Activated B cell treated with CpG ODN at 0.5 μM for 24 hours (primary cell): ENCODE data around the gene SUN2. TPM values are rescaled to one million over a fixed set of nuclear protein-coding genes. Genes with fewer than 3 reads are reported as not detected.

ENCODE experiments used
- ATAC-seq: fragments of 200-7000 bp; cut with Tn5 transposase; one replicate; pipeline ENCODE4 v1.10.0; 2021; ENCODE audit warnings: low read depth, mild to moderate bottlenecking, moderate library complexity
- CTCF ChIA-PET: fragments of 350-600 bp; sonication (Branson Sonifier 250); formaldehyde crosslinking; loops from one replicate; lab custom pipeline; 2021; ENCODE audit warnings: antibody characterized with exemption; lab: Charles Lee
- POLR2A ChIA-PET: fragments of 350-600 bp; sonication (Branson Sonifier 250); formaldehyde crosslinking; loops from one replicate; lab custom pipeline; 2021; ENCODE audit warnings: antibody characterized with exemption; lab: Charles Lee
- DNase-seq: peaks from one replicate; pipeline ENCODE4 v3.0.0; 2022
- H3K27ac Mint-ChIP-seq: one replicate; pipeline ENCODE4 v1.8.0; 2020; ENCODE audit warnings: mixed read lengths
- H3K27me3 Mint-ChIP-seq: one replicate; pipeline ENCODE4 v1.8.0; 2021; ENCODE audit warnings: mixed read lengths
- H3K36me3 Mint-ChIP-seq: one replicate; pipeline ENCODE4 v1.8.0; 2021; ENCODE audit warnings: low read depth, mixed read lengths
- H3K4me1 Mint-ChIP-seq: one replicate; pipeline ENCODE4 v1.8.0; 2021; ENCODE audit warnings: mixed read lengths
- H3K4me3 Mint-ChIP-seq: one replicate; pipeline ENCODE4 v1.8.0; 2020; ENCODE audit warnings: mild to moderate bottlenecking, mixed read lengths
- H3K9me3 Mint-ChIP-seq: one replicate; pipeline ENCODE4 v1.8.0; 2020; ENCODE audit warnings: mixed read lengths
- intact Hi-C: fragments of 100-400 bp; cut with micrococcal nuclease; formaldehyde crosslinking; loops from one replicate; pipeline ENCODE4 v1.15.1; 2024
- total RNA-seq: library from RNA; stranded (reverse); gene quantifications from 2 replicates; pipeline ENCODE4 v1.2.3, GENCODE V29; 2022
- TF ChIP-seq, protein P1 (sequence below): fragments of 200-600 bp; IDR thresholded peaks from one replicate; pipeline ENCODE4 v1.8.0; 2022; ENCODE audit warnings: antibody characterized with exemption, mild to moderate bottlenecking

The SUN2 gene
- total RNA-seq, 1 donor from 2014 or later: 146 TPM

DNA sequence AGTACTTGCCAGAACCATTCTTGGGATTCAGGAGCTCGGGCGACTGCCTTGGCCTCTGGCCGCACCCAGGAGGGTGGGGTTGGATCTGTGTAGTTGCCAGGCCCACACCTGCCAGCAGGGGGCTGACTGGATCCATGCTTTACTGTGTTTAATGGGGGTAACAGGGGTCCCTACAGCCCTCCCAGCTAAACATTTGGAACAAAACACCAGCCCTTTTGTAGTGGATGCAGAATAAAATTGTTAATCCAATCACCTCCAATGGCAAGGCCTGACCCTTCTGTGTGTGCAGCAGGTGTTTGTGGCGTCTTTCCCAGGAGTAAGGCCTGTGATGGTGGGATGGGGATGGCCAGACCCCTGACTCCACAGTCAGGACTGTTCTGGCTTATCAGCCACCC is 22.5 kb downstream of the SUN2 start:
- H3K4me1 Mint-ChIP-seq: peaks cover 26% of the 10 kb centered on the region
- intact Hi-C loops: loop anchor here (1.0 to 2.0 kb wide), 3 partner anchors 33 to 270 kb away; no protein-coding TSS in a partner anchor

DNA sequence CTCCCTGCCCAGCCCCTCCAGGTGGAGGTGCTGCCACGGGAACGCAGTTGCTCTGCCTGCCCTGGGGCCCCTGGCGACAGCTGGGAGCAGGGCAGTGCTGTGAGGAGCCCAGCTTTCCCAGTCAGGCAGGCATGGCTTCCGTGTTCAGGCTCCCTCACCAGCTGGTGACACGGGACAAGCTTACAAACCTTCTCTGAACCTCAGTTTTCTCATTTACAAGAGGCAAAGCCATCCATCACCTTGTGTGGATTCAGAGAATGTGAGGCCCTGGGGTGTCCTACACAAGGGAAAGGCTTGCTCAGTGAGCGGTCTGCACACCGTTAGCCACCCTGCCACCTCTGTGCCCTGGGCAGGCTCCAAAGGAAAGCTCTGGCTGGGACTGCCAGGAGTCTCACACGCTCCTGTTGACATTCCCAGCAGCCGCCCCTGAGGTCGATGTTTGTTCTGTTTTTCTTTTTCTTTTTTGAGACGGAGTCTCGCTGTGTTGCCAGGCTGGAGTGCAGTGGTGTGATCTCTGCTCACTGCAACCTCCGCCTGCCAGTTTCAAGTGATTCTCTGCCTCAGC is 23.5 kb downstream of the SUN2 start:
- Mint-ChIP-seq H3K4me3 (no peak overlapping the region), H3K36me3 (peaks cover 94% of the 10 kb centered on the region), H3K4me1 (peaks cover 26% of the 10 kb centered on the region), H3K9me3 (no peaks in the 10 kb centered on the region), H3K27me3 (no peaks in the 10 kb centered on the region), H3K27ac (no peak overlapping the region)
- CTCF ChIA-PET: interaction anchor here (1.4 to 3.5 kb wide), 3 partner anchors 15 to 138 kb away, joined by 4 to 26 read pairs (median 5); no protein-coding TSS in a partner anchor
- TF ChIP-seq, protein P1, sequence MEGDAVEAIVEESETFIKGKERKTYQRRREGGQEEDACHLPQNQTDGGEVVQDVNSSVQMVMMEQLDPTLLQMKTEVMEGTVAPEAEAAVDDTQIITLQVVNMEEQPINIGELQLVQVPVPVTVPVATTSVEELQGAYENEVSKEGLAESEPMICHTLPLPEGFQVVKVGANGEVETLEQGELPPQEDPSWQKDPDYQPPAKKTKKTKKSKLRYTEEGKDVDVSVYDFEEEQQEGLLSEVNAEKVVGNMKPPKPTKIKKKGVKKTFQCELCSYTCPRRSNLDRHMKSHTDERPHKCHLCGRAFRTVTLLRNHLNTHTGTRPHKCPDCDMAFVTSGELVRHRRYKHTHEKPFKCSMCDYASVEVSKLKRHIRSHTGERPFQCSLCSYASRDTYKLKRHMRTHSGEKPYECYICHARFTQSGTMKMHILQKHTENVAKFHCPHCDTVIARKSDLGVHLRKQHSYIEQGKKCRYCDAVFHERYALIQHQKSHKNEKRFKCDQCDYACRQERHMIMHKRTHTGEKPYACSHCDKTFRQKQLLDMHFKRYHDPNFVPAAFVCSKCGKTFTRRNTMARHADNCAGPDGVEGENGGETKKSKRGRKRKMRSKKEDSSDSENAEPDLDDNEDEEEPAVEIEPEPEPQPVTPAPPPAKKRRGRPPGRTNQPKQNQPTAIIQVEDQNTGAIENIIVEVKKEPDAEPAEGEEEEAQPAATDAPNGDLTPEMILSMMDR: no peak
- ATAC-seq (no peak), DNase-seq (no peak)
- intact Hi-C loops: loop anchor here (2.0 kb wide), 1 partner anchor 110 kb away; no protein-coding TSS in a partner anchor
- POLR2A ChIA-PET: interaction anchor here (1.0 to 5.5 kb wide), 3 partner anchors 20 to 34 kb away, joined by 4 to 37 read pairs (median 7); no protein-coding TSS in a partner anchor

More for the DNA sequence above, 22.5 kb downstream of the SUN2 start:
- Mint-ChIP-seq H3K4me3 (no peak overlapping the region), H3K27ac (peak overlapping the region; percentile 75), H3K9me3 (no peaks in the 10 kb centered on the region), H3K27me3 (no peaks in the 10 kb centered on the region), H3K36me3 (peaks cover 94% of the 10 kb centered on the region)
- DNase-seq: no peak
- ChIA-PET CTCF (interaction anchor here (0.8 to 3.5 kb wide), 8 partner anchors 8 to 137 kb away, joined by 4 to 26 read pairs (median 6); no protein-coding TSS in a partner anchor), POLR2A (interaction anchor here (0.8 to 5.5 kb wide), 5 partner anchors 19 to 51 kb away, joined by 3 to 37 read pairs (median 4); no protein-coding TSS in a partner anchor)
- TF ChIP-seq, protein P1: peak; percentile 58
- ATAC-seq: peak; percentile 76

DNA sequence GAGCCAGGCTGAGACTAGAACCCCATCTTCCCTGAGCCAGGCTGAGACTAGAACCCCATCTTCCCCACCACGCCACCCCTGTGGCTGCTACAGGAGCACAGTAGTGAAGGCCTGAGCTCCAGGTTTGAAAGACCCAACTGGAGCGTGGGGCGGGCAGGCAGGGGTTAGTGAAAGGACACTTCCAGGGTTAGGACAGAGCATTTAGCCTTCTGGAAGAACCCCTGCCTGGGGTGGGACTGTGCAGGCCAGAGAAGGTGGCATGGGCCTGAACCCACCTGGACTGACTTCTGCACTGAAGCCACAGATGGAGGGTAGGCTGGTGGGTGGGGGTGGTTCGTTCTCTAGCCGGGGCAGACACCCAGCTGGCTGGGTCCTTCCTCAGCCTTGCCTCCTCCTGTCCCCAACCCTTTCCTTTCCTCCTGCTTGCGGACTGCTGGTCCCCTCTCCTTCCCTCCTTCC is 24.1 kb downstream of the SUN2 start:
- CTCF ChIA-PET: interaction anchor here (1.4 kb wide), 1 partner anchor 138 kb away, joined by 4 read pairs; no protein-coding TSS in a partner anchor
- DNase-seq (no peak), ATAC-seq (no peak)
- no peak overlapping the region for H3K27ac Mint-ChIP-seq
- no peaks in the 10 kb centered on the region for H3K27me3 Mint-ChIP-seq
- POLR2A ChIA-PET: interaction anchor here (0.5 to 5.5 kb wide), 3 partner anchors 21 to 181 kb away, joined by 7 to 37 read pairs (median 9); no protein-coding TSS in a partner anchor
- TF ChIP-seq, protein P1: no peak
- peaks cover 23% of the 10 kb centered on the region for H3K4me1 Mint-ChIP-seq
- H3K4me3 Mint-ChIP-seq: no peak overlapping the region
- peaks cover 94% of the 10 kb centered on the region for H3K36me3 Mint-ChIP-seq
- H3K9me3 Mint-ChIP-seq: no peaks in the 10 kb centered on the region
- intact Hi-C loops: loop anchor here (2.0 kb wide), 1 partner anchor 111 kb away; no protein-coding TSS in a partner anchor

DNA sequence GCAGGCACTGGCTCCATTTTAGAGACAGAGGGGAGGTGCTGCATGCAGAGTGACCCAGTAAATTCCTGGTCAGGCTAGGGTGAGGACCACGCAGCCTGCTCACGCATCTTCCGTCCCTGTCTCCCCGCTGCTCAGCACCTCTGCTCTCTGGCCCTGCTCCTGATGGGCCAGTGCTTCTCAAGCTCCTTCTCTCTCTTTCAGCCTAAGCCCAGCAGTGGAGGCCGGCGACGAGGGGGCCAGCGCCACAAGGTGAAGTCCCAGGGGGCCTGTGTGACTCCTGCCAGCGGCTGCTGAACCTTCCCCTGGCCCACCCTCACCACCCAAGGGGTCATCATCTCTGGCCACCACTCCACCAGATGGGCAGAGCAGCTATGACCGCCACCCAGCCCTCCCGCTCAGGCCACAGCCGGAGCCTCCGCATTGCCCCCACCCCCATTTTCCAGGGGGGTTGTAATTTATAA is 25.4 kb downstream of the SUN2 start:
- DNase-seq (no peak), ATAC-seq (no peak)
- intact Hi-C loops: no loop called here
- Mint-ChIP-seq H3K27ac (no peak overlapping the region), H3K36me3 (peaks cover 94% of the 10 kb centered on the region), H3K4me3 (no peak overlapping the region), H3K9me3 (no peaks in the 10 kb centered on the region), H3K4me1 (peaks cover 15% of the 10 kb centered on the region), H3K27me3 (no peaks in the 10 kb centered on the region)
- CTCF ChIA-PET: no interaction called here
- TF ChIP-seq, protein P1: no peak
- POLR2A ChIA-PET: no interaction called here

DNA sequence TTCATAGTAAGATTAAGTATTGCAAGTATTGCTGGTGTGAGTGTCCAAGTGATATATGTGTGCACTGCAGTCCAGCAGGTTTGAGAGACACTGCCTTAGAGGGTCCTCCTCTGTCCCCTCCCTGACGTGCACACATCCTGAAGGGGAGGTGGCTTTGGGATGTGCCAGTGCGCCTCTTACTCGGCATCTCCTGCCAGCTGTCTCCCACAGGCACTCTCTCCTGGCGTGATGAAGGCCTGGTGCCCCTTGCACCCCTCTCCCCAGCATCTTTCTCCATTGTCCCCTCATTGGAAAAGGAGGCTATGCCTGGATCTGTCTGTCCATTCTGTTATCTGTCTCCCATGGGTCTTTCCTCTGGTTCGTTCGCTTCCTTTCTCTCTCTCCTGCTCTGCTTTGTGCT is 25.9 kb downstream of the SUN2 start:
- Mint-ChIP-seq H3K4me1 (peaks cover 11% of the 10 kb centered on the region), H3K4me3 (no peak overlapping the region), H3K9me3 (no peaks in the 10 kb centered on the region), H3K36me3 (peaks cover 95% of the 10 kb centered on the region), H3K27ac (no peak overlapping the region), H3K27me3 (no peaks in the 10 kb centered on the region)
- TF ChIP-seq, protein P1: no peak
- POLR2A ChIA-PET: interaction anchor here (1.1 kb wide), 1 partner anchor 25 kb away, joined by 3 read pairs; no protein-coding TSS in a partner anchor
- intact Hi-C loops: no loop called here
- ATAC-seq: no peak
- CTCF ChIA-PET: interaction anchor here (0.7 kb wide), 1 partner anchor 36 kb away, joined by 3 read pairs; no protein-coding TSS in a partner anchor
- no peak for DNase-seq
